ENCODE results near the gene TXNDC2.
A peak's percentile ranks its signal among the peaks of the same experiment; 100 is the strongest.

The TXNDC2 gene

DNA sequence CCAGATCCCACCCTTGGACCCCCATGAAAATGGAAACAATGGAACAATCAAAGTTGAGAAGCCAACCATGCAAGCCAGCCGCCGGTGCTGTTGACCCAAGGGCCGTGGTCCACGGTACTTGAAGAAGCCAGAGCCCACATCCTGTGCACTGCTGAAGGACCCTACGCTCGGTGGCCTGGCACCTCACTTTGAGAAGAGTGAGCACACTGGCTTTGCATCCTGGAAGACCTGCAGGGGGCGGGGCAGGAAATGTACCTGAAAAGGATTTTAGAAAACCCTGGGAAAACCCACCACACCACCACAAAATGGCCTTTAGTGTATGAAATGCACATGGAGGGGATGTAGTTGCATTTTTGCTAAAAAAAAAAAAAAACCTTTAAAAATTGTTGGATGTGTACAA, 26.5 kb upstream of the TXNDC2 start:
- no peak for DNase-seq (ENCODE audit: low read depth in 2 of 3, low spot score in 2 of 3)

DNA sequence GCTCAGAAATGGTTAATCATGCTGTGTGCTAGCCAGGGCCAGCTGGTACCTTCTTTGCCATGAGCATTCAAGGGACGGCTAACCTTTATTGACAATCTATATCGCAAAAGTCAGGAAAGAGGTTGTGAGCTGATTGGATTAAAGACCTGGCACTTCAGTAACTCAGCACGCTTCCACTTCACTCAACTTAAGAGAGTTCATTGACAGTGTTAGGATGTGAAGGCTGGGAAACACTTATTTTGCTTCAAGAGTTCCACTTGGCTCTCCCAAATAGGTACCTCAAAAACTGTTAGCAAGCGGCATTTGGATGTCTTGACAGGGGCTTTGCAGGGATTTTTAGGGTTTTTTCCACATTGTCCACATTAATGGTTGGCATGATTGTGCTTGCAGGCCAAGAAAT, 25.1 kb upstream of the TXNDC2 start:
- DNase-seq (ENCODE audit: low read depth in 2 of 3, low spot score in 2 of 3) = no peak

DNA sequence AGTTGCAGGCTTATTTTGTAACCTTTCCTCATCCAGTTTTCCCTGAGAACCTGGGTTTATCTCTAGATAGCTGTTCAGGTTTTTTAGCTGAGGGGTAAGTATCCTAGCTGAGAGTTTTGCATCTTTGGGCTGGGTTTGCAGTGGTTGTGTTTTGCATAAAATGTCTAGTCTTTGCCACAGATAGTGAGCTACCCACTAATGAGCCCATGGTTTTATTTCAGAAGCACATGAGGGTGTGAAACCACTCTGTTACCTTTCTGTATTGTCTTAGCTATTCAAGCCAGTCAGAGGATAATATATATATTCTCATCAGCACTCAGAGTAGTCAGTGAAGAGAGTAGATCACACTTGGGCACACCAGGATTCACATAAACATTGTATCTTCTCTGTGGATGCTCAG, 24.6 kb upstream of the TXNDC2 start:
- no peak for DNase-seq (ENCODE audit: low read depth in 2 of 3, low spot score in 2 of 3)

DNA sequence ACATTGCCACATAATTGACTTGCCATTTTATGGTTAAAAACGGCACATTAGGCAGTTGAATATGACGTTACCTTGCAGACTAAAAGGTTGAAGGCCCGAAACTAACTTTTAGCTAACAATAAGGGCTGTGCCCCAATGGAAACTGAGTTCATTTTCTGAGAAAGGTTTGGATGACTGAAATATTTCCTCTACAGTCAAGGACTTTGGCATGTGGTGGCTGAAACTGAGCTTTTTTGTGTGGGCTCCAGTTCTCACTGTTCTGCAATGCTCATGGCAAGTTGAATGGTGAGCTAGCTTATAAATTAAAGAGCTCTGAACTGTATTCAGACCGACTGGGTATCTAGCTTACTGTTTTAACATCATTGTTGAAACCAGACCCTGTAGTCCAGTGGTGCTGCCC, 23.8 kb upstream of the TXNDC2 start:
- DNase-seq (ENCODE audit: low read depth in 2 of 3, low spot score in 2 of 3) = peak in 1 of 3 experiments; percentile 2

GRCh38 chr18:9862686-9863085, 23.1 kb upstream of the TXNDC2 start:
- DNase-seq (ENCODE audit: low read depth in 2 of 3, low spot score in 2 of 3) = no peak

DNA sequence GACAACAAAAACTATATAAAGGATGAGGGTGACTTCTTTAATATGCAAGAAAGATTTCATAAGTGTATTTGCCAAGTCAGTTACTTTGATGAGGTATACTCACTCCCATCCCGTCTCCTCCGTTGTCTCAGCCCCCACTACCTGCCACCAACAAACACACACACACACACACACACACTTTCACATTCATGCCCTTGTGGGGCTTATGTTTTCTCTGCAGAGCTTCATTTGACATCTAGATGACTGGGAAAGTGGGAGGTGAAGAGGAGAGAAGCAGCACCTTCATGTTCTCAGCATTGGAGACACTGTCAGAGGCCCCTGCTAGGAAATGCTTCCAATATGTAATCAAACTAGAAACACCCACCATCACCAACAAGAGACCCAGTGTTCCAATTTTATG, 22.5 kb upstream of the TXNDC2 start:
- DNase-seq (ENCODE audit: low read depth in 2 of 3, low spot score in 2 of 3) = no peak

DNA sequence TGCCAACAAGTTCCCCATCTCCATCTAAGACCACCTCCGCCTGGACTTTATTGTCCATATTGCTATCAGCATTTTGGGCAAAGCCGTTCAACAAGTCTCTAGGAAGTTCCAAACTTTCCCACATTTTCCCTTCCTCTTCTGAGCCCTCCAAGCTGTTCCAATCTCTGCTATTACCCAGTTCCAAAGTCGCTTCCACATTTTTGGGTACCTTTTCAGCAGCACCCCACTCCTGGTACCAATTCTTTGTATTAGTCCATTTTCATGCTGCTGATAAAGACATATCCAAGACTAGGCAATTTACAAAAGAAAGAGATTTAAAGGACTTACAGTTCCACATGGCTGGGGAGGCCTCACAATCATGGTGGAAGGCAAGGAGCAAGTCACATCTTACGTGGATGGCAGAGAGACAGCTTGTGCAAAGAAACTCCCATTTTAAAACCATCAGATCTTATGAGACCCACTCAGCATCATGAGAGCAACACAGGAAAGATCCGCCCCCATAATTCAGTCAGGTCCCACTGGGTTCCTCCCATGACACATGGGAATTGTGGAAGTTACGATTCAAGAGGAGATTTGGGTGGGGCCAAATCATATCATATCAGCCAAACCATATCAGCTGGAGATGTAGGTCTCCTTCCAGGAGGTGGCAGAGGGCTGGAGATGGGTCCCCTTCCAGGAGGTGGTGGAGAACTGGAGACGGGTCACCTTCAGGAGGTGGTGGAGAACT, 19.8 kb upstream of the TXNDC2 start:
- DNase-seq (ENCODE audit: low read depth in 2 of 3, low spot score in 2 of 3) = no peak

DNA sequence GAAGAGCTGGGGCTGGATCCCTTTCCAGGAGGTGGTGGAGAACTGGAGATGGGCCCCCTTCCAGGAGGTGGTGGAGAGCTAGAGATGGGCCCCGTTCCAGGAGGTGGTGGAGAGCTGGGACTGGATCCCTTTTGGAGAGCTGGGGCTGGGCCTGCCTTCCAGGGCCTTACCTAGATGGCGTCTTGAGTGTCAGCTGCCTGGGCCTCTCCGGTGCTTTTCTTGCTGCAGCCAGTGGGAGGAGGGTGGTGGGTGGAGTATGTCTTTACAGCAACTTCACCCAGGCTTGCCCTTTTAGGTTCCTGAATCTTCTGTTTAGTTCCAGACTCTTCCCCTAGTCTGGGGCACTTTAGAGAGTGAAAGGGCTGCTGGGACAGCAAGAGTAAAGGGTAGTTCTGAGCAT, 19.1 kb upstream of the TXNDC2 start:
- DNase-seq (ENCODE audit: low read depth in 2 of 3, low spot score in 2 of 3) = no peak

DNA sequence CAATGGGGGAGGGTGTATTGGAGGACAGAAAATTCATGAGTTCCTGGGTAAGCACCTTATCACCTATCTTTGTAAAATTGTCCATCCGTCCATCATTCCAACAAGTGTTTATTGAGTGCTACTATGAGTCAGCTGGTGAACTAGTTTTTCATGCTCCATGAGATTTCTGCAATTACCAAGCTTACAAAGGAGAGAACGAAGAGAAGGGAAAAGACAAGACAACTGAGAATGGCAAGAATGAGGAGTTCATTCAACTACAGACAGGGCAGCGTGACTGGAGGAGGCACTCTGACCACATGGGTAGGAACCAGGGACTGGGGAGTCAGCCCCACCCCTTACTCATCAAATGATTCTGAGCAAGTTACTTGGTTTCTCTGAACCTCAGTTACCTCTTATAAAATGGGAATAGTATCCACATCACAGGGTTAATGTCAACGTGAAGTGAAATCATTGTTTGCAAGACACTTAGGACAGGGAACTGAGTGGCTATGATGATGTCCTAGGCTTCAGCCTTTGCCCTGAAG, 18.6 kb upstream of the TXNDC2 start:
- DNase-seq (ENCODE audit: low read depth in 2 of 3, low spot score in 2 of 3) = no peak

- no peak for DNase-seq (ENCODE audit: low read depth in 2 of 3, low spot score in 2 of 3)
These were observed 16.7 kb upstream of the TXNDC2 start for GRCh38 chr18:9868857-9869714.

GRCh38 chr18:9869715-9870430, 15.9 kb upstream of the TXNDC2 start:
- DNase-seq (ENCODE audit: low read depth in 2 of 3, low spot score in 2 of 3) = no peak

GRCh38 chr18:9870431-9871008, 15.3 kb upstream of the TXNDC2 start:
- DNase-seq (ENCODE audit: low read depth in 2 of 3, low spot score in 2 of 3) = no peak

- DNase-seq (ENCODE audit: low read depth in 2 of 3, low spot score in 2 of 3) = no peak
These were observed 14.5 kb upstream of the TXNDC2 start for GRCh38 chr18:9871244-9871746.

- DNase-seq (ENCODE audit: low read depth in 2 of 3, low spot score in 2 of 3) = no peak
These were observed 12.9 kb upstream of the TXNDC2 start for GRCh38 chr18:9872823-9873222.

GRCh38 chr18:9874728-9875127, 11.0 kb upstream of the TXNDC2 start:
- no peak for DNase-seq (ENCODE audit: low read depth in 2 of 3, low spot score in 2 of 3)

DNA sequence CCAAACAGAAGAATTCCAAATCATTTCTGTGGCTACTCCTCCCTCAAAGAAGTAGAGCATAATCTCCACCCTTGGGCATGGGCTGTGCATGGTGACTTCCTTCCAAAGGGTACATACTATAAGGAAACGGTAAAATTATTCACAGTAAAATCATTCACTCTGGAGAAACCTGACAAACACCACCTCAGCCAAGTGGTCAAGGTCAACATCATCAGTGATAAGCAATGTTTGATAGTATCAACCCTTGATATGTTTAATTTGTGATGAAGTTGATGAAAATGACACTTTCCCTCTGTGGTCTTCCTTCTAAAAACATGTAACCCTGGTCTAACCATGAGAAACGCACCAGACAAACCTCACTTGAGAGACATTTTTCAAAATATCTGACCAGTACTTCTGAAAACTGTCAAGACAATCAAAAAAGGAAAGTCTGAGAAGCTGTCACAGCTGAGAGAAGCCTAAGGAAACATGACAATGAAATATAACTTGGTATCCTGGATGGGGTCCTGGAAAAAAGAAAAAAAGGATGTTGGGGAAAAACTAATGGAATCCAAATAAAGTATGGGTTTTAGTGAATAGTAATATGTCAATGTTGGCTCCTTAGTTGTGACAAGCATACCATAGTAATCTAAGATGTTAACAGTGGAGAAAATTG, 9.4 kb upstream of the TXNDC2 start:
- no peak for DNase-seq (ENCODE audit: low read depth in 2 of 3, low spot score in 2 of 3)

- DNase-seq (ENCODE audit: low read depth in 2 of 3, low spot score in 2 of 3) = no peak
These were observed 8.7 kb upstream of the TXNDC2 start for GRCh38 chr18:9876867-9877654.

DNA sequence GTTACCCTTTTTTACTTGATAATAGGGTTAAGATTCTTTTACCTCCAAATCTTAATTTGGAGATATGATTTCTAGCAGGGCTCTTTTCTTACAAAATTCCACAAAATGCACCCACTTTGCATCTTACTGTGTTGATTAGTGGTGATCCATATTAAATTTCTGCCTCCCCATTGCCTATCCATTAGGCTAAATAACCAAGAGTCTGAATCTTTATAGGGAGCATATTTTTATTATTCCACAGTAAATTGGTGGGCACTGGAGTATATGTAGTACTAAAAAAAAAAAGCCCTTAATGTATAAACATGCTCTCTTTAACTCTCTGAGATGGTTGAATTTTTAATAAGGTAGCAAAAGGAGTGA, 8.1 kb upstream of the TXNDC2 start:
- DNase-seq (ENCODE audit: low read depth in 2 of 3, low spot score in 2 of 3) = no peak

DNA sequence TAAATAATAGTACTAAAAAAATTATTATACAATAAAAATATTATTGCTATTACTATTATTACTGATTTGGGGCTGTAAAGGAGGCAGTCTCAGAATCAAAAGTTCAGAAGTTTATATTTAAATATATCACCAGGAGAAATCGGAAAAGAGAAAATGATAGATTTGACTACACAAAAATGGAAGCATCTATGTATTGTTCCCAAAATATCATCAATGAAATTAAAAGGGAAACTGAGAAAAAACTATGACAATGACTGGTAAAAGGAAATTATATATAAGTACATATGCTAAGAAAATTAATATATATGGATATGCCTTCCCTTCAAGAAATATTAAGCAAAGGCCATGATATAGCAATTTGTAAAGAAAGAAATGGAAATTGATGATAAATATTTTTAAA, 7.7 kb upstream of the TXNDC2 start:
- no peak for DNase-seq (ENCODE audit: low read depth in 2 of 3, low spot score in 2 of 3)

DNA sequence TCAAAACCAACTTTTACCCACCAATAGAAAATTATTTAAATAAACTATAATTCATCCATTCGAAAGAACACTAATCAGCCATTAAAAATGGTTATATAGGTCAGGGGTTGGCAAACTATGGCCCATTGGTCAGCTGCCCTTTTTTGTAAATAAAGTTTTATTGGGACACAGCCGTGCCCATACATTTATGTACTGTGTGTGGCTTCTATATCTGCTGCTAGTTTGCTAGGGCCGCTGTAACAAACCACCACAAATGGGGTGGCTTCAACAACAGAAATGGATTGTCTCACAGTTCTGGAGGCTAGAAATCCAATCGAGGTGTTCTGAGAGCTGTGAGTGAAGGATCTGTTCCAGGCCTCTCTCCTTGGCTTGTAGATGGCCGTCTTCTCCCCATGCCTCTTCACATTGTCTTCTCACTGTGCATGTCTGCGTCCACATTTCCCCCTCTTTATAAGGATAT, 7.0 kb upstream of the TXNDC2 start:
- DNase-seq (ENCODE audit: low read depth in 2 of 3, low spot score in 2 of 3) = no peak
